ENCODE measurements around the gene NLRC3. TPM values are rescaled to one million over a fixed set of nuclear protein-coding genes. Genes with fewer than 3 reads are reported as not detected.

Gene NLRC3
- total and polyA plus RNA-seq, 2 donors (not counting 1 experiment from before 2014, with no cell fraction given) = 28.8 to 35.7 TPM

DNA sequence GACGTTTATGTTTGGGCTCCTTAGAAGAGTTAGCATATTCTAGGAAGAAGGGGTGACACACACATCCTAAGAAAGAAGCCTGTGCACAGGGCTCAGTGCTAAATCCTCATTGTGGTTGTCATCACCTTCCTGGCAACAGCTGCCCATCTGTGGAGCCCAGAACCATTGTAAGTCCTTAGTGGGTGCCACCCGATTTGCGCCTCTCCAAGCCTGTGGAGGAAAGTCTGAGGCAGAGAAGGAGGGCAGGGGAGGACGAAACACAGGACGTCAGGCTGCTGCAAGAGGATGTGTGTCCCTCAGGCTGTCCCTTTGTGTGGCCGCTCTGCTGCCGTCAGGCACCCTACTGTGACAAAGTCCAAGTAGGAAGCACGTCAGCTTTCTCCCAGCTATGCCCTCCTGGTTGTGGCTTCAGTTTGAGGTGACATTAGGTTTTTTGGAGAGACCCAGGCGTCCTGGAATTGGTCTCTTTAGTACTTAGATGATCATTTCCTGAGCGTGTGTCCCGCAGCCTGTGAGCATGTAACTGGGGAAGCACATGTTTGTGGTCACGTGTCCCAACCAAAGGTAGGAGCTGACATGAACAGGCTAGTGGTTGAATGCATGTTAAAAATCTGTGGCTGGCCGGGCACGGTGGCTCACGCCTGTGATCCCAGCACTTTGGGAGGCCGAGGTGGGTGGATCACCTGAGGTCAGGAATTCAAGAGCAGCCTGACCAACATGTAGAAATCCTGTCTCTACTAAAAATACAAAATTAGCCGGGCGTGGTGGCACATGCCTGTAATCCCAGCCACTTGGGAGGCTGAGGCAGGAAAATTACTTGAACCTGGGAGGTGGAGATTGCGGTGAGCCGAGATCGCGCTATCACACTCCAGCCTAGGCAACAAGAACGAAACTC lies 65.7 kb downstream of the NLRC3 start:
- no peaks in the 10 kb centered on the region for H3K9me3 ChIP-seq (ENCODE audit: control extremely low read depth in 1 of 3, control insufficient read depth in 2 of 3, insufficient read depth in 1 of 3, low read length in 2 of 3)
- H3K79me2 ChIP-seq (ENCODE audit: control insufficient read depth, insufficient read depth, low read length) = no peaks in the 10 kb centered on the region
- H2AFZ ChIP-seq (ENCODE audit: insufficient read depth, low read depth, low read length, poor library complexity, severe bottlenecking) = no peak overlapping the region
- Mint-ChIP-seq H3K4me3 (no peak overlapping the region), H3K9me3 (ENCODE audit: insufficient read depth) (no peaks in the 10 kb centered on the region), H3K4me1 (no peaks in the 10 kb centered on the region), H3K27ac (no peak overlapping the region), H3K27me3 (no peaks in the 10 kb centered on the region)
- TF ChIP-seq, protein P1, sequence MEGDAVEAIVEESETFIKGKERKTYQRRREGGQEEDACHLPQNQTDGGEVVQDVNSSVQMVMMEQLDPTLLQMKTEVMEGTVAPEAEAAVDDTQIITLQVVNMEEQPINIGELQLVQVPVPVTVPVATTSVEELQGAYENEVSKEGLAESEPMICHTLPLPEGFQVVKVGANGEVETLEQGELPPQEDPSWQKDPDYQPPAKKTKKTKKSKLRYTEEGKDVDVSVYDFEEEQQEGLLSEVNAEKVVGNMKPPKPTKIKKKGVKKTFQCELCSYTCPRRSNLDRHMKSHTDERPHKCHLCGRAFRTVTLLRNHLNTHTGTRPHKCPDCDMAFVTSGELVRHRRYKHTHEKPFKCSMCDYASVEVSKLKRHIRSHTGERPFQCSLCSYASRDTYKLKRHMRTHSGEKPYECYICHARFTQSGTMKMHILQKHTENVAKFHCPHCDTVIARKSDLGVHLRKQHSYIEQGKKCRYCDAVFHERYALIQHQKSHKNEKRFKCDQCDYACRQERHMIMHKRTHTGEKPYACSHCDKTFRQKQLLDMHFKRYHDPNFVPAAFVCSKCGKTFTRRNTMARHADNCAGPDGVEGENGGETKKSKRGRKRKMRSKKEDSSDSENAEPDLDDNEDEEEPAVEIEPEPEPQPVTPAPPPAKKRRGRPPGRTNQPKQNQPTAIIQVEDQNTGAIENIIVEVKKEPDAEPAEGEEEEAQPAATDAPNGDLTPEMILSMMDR (IDR thresholded peaks at IDR 0.05) = no peak
- no peak for TF ChIP-seq EZH2 (IDR thresholded peaks at IDR 0.05; ENCODE audit: borderline replicate concordance, insufficient read depth, low read depth, low read length, poor library complexity, severe bottlenecking)
- H3K36me3 ChIP-seq (replicated peaks in 1 of 2; ENCODE audit: control extremely low read depth in 1 of 2, control insufficient read depth in 1 of 2, extremely low read depth in 1 of 2, insufficient read depth in 2 of 2, low read length in 1 of 2) = peaks cover 0 to 17% of the 10 kb centered on the region in 2 experiments
- 97% methylated on average over 14 of the region's 23 CpGs for WGBS (ENCODE audit: insufficient coverage)
- no peaks in the 10 kb centered on the region for H3K4me1 ChIP-seq (ENCODE audit: control insufficient read depth in 2 of 2, insufficient read depth in 2 of 2, low read length in 2 of 2)
- H3K4me2 ChIP-seq (replicated peaks; ENCODE audit: low read depth, low read length, poor library complexity, severe bottlenecking) = no peak overlapping the region
- H3K27ac ChIP-seq (ENCODE audit: low read length in 2 of 2) = no peak overlapping the region
- intact Hi-C loops (cut with micrococcal nuclease) = no loop called here
- no peak for DNase-seq
- H3K4me3 ChIP-seq (ENCODE audit: control extremely low read depth in 1 of 5, extremely low read depth in 1 of 5, insufficient read depth in 1 of 5, low read depth in 2 of 5, low read length in 4 of 5) = no peak overlapping the region
- POLR2A ChIA-PET = no interaction called here
- H3K27me3 ChIP-seq (replicated peaks in 1 of 4; ENCODE audit: control extremely low read depth in 1 of 4, control insufficient read depth in 3 of 4, insufficient read depth in 4 of 4, low read length in 3 of 4) = no peaks in the 10 kb centered on the region
- H3K9ac ChIP-seq (ENCODE audit: low read length) = no peak overlapping the region
- ATAC-seq (ENCODE audit: low read depth) = no peak
- H4K20me1 ChIP-seq (ENCODE audit: control insufficient read depth, insufficient read depth, low read length, poor library complexity, severe bottlenecking) = no peaks in the 10 kb centered on the region
- CTCF ChIA-PET = interaction anchor here (0.6 kb wide), 1 partner anchor 719 kb away, joined by 4 read pairs; no protein-coding TSS in a partner anchor

GRCh38 chr16:3510416-3510815 lies 66.8 kb downstream of the NLRC3 start:
- H3K4me1 ChIP-seq (ENCODE audit: control insufficient read depth in 2 of 2, insufficient read depth in 2 of 2, low read length in 2 of 2) = no peaks in the 10 kb centered on the region
- no peaks in the 10 kb centered on the region for H3K79me2 ChIP-seq (ENCODE audit: control insufficient read depth, insufficient read depth, low read length)
- ATAC-seq (ENCODE audit: low read depth) (no peak), DNase-seq (no peak)
- H2AFZ ChIP-seq (ENCODE audit: insufficient read depth, low read depth, low read length, poor library complexity, severe bottlenecking) = no peak overlapping the region
- 93% methylated on average over 10 of the region's 10 CpGs for WGBS (ENCODE audit: insufficient coverage)
- H3K36me3 ChIP-seq (replicated peaks in 1 of 2; ENCODE audit: control extremely low read depth in 1 of 2, control insufficient read depth in 1 of 2, extremely low read depth in 1 of 2, insufficient read depth in 2 of 2, low read length in 1 of 2) = peaks cover 0 to 17% of the 10 kb centered on the region in 2 experiments
- TF ChIP-seq EZH2 (IDR thresholded peaks at IDR 0.05; ENCODE audit: borderline replicate concordance, insufficient read depth, low read depth, low read length, poor library complexity, severe bottlenecking) = no peak
- TF ChIP-seq, protein P1 (IDR thresholded peaks at IDR 0.05) = no peak
- H4K20me1 ChIP-seq (ENCODE audit: control insufficient read depth, insufficient read depth, low read length, poor library complexity, severe bottlenecking) = no peaks in the 10 kb centered on the region
- no peaks in the 10 kb centered on the region for H3K9me3 Mint-ChIP-seq (ENCODE audit: insufficient read depth)
- POLR2A ChIA-PET = no interaction called here
- no peaks in the 10 kb centered on the region for H3K4me1 Mint-ChIP-seq
- H3K4me3 ChIP-seq (ENCODE audit: control extremely low read depth in 1 of 5, extremely low read depth in 1 of 5, insufficient read depth in 1 of 5, low read depth in 2 of 5, low read length in 4 of 5) = no peak overlapping the region
- H3K4me2 ChIP-seq (replicated peaks; ENCODE audit: low read depth, low read length, poor library complexity, severe bottlenecking) = no peak overlapping the region
- no peak overlapping the region for H3K4me3 Mint-ChIP-seq
- no peak overlapping the region for H3K9ac ChIP-seq (ENCODE audit: low read length)
- no peaks in the 10 kb centered on the region for H3K9me3 ChIP-seq (ENCODE audit: control extremely low read depth in 1 of 3, control insufficient read depth in 2 of 3, insufficient read depth in 1 of 3, low read length in 2 of 3)
- H3K27me3 ChIP-seq (replicated peaks in 1 of 4; ENCODE audit: control extremely low read depth in 1 of 4, control insufficient read depth in 3 of 4, insufficient read depth in 4 of 4, low read length in 3 of 4) = no peaks in the 10 kb centered on the region
- H3K27ac Mint-ChIP-seq = no peak overlapping the region
- H3K27ac ChIP-seq (ENCODE audit: low read length in 2 of 2) = no peak overlapping the region
- intact Hi-C loops (cut with micrococcal nuclease) = no loop called here
- no peaks in the 10 kb centered on the region for H3K27me3 Mint-ChIP-seq
- CTCF ChIA-PET = interaction anchor here (0.6 kb wide), 1 partner anchor 462 kb away, joined by 7 read pairs; no protein-coding TSS in a partner anchor
